Measurements from ENCODE around the gene NR1H3. TPM values are rescaled to one million over a fixed set of nuclear protein-coding genes. Genes with fewer than 3 reads are reported as not detected.
A peak's percentile ranks its signal among the peaks of the same experiment; 100 is the strongest.

The NR1H3 gene
- total RNA-seq, 1 experiment from 2014 or later, result 31.6 TPM

GRCh38 chr11:47259232-47259977 lies 1.6 kb downstream of the NR1H3 start:
- no peaks in the 10 kb centered on the region for H3K27me3 ChIP-seq (ENCODE audit: low read length)
- H3K9ac ChIP-seq (ENCODE audit: low read length), result 0 out of 2 replicates have a peak overlapping the region, but pooled peaks have one; percentile 3
- H2AFZ ChIP-seq (ENCODE audit: low read length), result peak overlapping the region; percentile 56
- no peaks in the 10 kb centered on the region for H3K36me3 ChIP-seq (ENCODE audit: low read depth, low read length)
- H3K4me3 ChIP-seq (ENCODE audit: low read length), result peak overlapping the region; percentile 26; the same call in 1 of the 2 replicates
- intact Hi-C loops (cut with micrococcal nuclease), result loop anchor here (1.0 to 5.0 kb wide), 3 partner anchors 42 to 95 kb away; no protein-coding TSS in a partner anchor
- POLR2A ChIA-PET (ENCODE audit: unreplicated experiment), result interaction anchor here (0.6 kb wide), 1 partner anchor 45 kb away, joined by 3 read pairs; no protein-coding TSS in a partner anchor
- peak overlapping the region; percentile 75 for H3K4me2 ChIP-seq (ENCODE audit: low read length)
- H3K27ac ChIP-seq (ENCODE audit: low read length), result peak overlapping the region; percentile 46
- no peaks in the 10 kb centered on the region for H4K20me1 ChIP-seq (ENCODE audit: low read length)
- DNase-seq (peak; percentile 82), ATAC-seq (peak; percentile 96)
- H3K9me3 ChIP-seq (ENCODE audit: low read length), result no peaks in the 10 kb centered on the region
- H3K79me2 ChIP-seq (ENCODE audit: low read length), result no peaks in the 10 kb centered on the region
- CTCF ChIA-PET, result interaction anchor here (0.6 to 2.4 kb wide), 14 partner anchors 11 to 96 kb away, joined by 3 to 33 read pairs (median 6); partner anchors contain the start of gene ACP2
- no peaks in the 10 kb centered on the region for H3K9me2 ChIP-seq (replicated peaks; ENCODE audit: low read length)
- H3K4me1 ChIP-seq (ENCODE audit: insufficient read depth, low read length), result peaks cover 37% of the 10 kb centered on the region
- TF ChIP-seq CTCF (conservative IDR thresholded peaks at IDR 0.05; ENCODE audit: low read depth, low read length) (peak; percentile 86), EZH2 (IDR thresholded peaks at IDR 0.05; ENCODE audit: low read length, unreplicated experiment) (no peak), EZH2phosphoT487 (IDR thresholded peaks at IDR 0.05; ENCODE audit: borderline replicate concordance, low read length) (no peak)
- no TSS peak for BruUV-seq (replicated peaks)
- peaks cover 6% of the 10 kb centered on the region for H3F3A ChIP-seq (ENCODE audit: low read length, unreplicated experiment)

- H3K4me1 ChIP-seq (ENCODE audit: insufficient read depth, low read length), result peaks cover 36% of the 10 kb centered on the region
- H3K79me2 ChIP-seq (ENCODE audit: low read length), result no peaks in the 10 kb centered on the region
- H3F3A ChIP-seq (ENCODE audit: low read length, unreplicated experiment), result peaks cover 6% of the 10 kb centered on the region
- H3K9ac ChIP-seq (ENCODE audit: low read length), result no peak overlapping the region
- intact Hi-C loops (cut with micrococcal nuclease), result no loop called here
- H3K4me2 ChIP-seq (ENCODE audit: low read length), result no peak overlapping the region
- CTCF ChIA-PET, result interaction anchor here (1.5 to 2.4 kb wide), 2 partner anchors 26 to 44 kb away, joined by 7 to 33 read pairs; no protein-coding TSS in a partner anchor
- ATAC-seq (no peak), DNase-seq (no peak)
- H3K9me2 ChIP-seq (replicated peaks; ENCODE audit: low read length), result no peaks in the 10 kb centered on the region
- H3K36me3 ChIP-seq (ENCODE audit: low read depth, low read length), result no peaks in the 10 kb centered on the region
- no peak overlapping the region for H3K4me3 ChIP-seq (ENCODE audit: low read length)
- H3K27ac ChIP-seq (ENCODE audit: low read length), result no peak overlapping the region
- TF ChIP-seq CTCF (conservative IDR thresholded peaks at IDR 0.05; ENCODE audit: low read depth, low read length) (no peak), EZH2phosphoT487 (IDR thresholded peaks at IDR 0.05; ENCODE audit: borderline replicate concordance, low read length) (no peak), EZH2 (IDR thresholded peaks at IDR 0.05; ENCODE audit: low read length, unreplicated experiment) (no peak)
- H3K27me3 ChIP-seq (ENCODE audit: low read length), result no peaks in the 10 kb centered on the region
- no peak overlapping the region for H2AFZ ChIP-seq (ENCODE audit: low read length)
- BruUV-seq (replicated peaks), result no TSS peak
- POLR2A ChIA-PET (ENCODE audit: unreplicated experiment), result no interaction called here
- no peaks in the 10 kb centered on the region for H4K20me1 ChIP-seq (ENCODE audit: low read length)
- no peaks in the 10 kb centered on the region for H3K9me3 ChIP-seq (ENCODE audit: low read length)
Observed at GRCh38 chr11:47260366-47260765, 2.6 kb downstream of the NR1H3 start.
